K562 (cell line): Measurements from ENCODE around the gene PACRG. TPM values are rescaled to one million over a fixed set of nuclear protein-coding genes. Genes with fewer than 3 reads are reported as not detected.

Experiments
- ATAC-seq: fragments of 200-7000 bp; cut with Tn5 transposase; 3 replicates; pipeline ENCODE4 v1.9.1; 2020; ENCODE audit warnings: moderate library complexity
- BruUV-seq: library from RNA; stranded (reverse); fragments of 400-500 nt; replicated peaks from 2 replicates; lab custom pipeline; 2021; lab: Mats Ljungman, UMichigan
- CTCF ChIA-PET: fragments of 300-600 bp; formaldehyde crosslinking; extraction: SDS; loops from one replicate; lab custom pipeline; 2021; ENCODE audit warnings: low intra/inter-chr PET ratio; lab: Yijun Ruan, JAX
- POLR2A ChIA-PET: fragments of 300-600, 350-650 bp; sonication (Branson Sonifier 250); formaldehyde crosslinking; extraction: SDS; loops from one replicate; lab custom pipeline; 2021; ENCODE audit warnings: antibody characterized with exemption, inconsistent platforms; lab: Yijun Ruan, JAX
- DNase-seq, 4 experiments: peaks; one replicate each; pipeline versions ENCODE4 v3.0.0 to v3.0.0-alpha.2; 2011 to 2018; ENCODE audit warnings: low spot score in 3 of 4, mixed read lengths in 3 of 4; ENCODE audit errors: extremely low read depth in 1 of 4
- FAIRE-seq: peaks from 2 replicates; lab custom pipeline; 2011; peaks lifted over from hg19 to GRCh38; lab: Jason Lieb, UNC
- H2AFZ ChIP-seq: 2 replicates; pipeline ENCODE4 v1.6.0; 2011; ENCODE audit warnings: low read depth, low read length, control low read depth, inconsistent platforms
- H3K27ac ChIP-seq: fragments of 200-600 bp; 3 replicates; pipeline ENCODE4 v1.8.0; 2011; ENCODE audit warnings: low read depth, mild to moderate bottlenecking, control low read depth, inconsistent platforms, low read length, moderate library complexity, mixed read lengths; ENCODE audit errors: extremely low read depth
- H3K27me3 ChIP-seq, 2 experiments: fragments of 300-600 bp in 1 of 2; 2 replicates in 1 of 2; 3 replicates in 1 of 2; pipeline versions ENCODE4 v1.6.0 to v1.8.0; 2011; ENCODE audit warnings: inconsistent platforms in 2 of 2, low read length in 2 of 2, mild to moderate bottlenecking in 1 of 2, mixed read lengths in 1 of 2, moderate library complexity in 1 of 2; ENCODE audit not compliant: control insufficient read depth in 2 of 2, insufficient read depth in 2 of 2
- H3K36me3 ChIP-seq: fragments of 300-600 bp; 3 replicates; pipeline ENCODE4 v1.8.0; 2011; ENCODE audit warnings: mild to moderate bottlenecking, low read length, inconsistent platforms; ENCODE audit not compliant: control insufficient read depth, insufficient read depth
- H3K4me1 ChIP-seq, 2 experiments: fragments of 200-600 bp in 1 of 2; replicated peaks in 1 of 2; 2 replicates in 1 of 2; 3 replicates in 1 of 2; pipeline versions ENCODE4 v1.5.1 to v1.8.0; 2011; ENCODE audit warnings: inconsistent platforms in 2 of 2, low read length in 2 of 2, mild to moderate bottlenecking in 1 of 2, mixed read lengths in 1 of 2, moderate library complexity in 1 of 2; ENCODE audit not compliant: control insufficient read depth in 2 of 2, insufficient read depth in 2 of 2
- H3K4me2 ChIP-seq: 2 replicates; pipeline ENCODE4 v1.6.1; 2011; ENCODE audit warnings: low read length, control low read depth, inconsistent platforms, mixed read lengths; ENCODE audit not compliant: insufficient read depth
- H3K4me3 ChIP-seq: fragments of 200-600 bp; sonication (generic), shearing (Covaris generic); 2 replicates; pipeline ENCODE4 v1.5.1; 2016; ENCODE audit warnings: control low read depth, inconsistent platforms
- H3K79me2 ChIP-seq: fragments of 200-600 bp; 3 replicates; pipeline ENCODE4 v1.8.0; 2011; ENCODE audit warnings: low read length, inconsistent platforms; ENCODE audit not compliant: control insufficient read depth, insufficient read depth
- H3K9ac ChIP-seq, 2 experiments: 2 replicates each; pipeline versions ENCODE4 v1.6.0 to v1.6.1; 2011; ENCODE audit warnings: low read depth in 2 of 2, low read length in 2 of 2, control low read depth in 1 of 2, inconsistent platforms in 1 of 2, mild to moderate bottlenecking in 1 of 2, mixed read lengths in 1 of 2; ENCODE audit not compliant: insufficient read depth in 1 of 2
- H3K9me1 ChIP-seq: one replicate; pipeline ENCODE4 v1.6.0; 2011; ENCODE audit warnings: inconsistent platforms, mild to moderate bottlenecking, low read length, moderate library complexity; ENCODE audit not compliant: control insufficient read depth, insufficient read depth
- H3K9me3 ChIP-seq: replicated peaks from 2 replicates; pipeline ENCODE4 v1.5.1; 2011; ENCODE audit warnings: low read depth, low read length, inconsistent platforms; ENCODE audit not compliant: control insufficient read depth, insufficient read depth
- H4K20me1 ChIP-seq: replicated peaks from 2 replicates; pipeline ENCODE4 v1.6.1; 2011; ENCODE audit warnings: low read length, inconsistent platforms, mixed read lengths; ENCODE audit not compliant: control insufficient read depth, insufficient read depth
- ATF7 ChIP-seq: fragments of 450-650 bp; IDR thresholded peaks from 2 replicates; pipeline ENCODE4 v1.7.1; 2014; ENCODE audit warnings: mild to moderate bottlenecking, moderate library complexity
- BRCA1 ChIP-seq, 2 experiments: fragments of 450-650 bp in 1 of 2; sonication (generic) in 1 of 2; formaldehyde crosslinking in 1 of 2; IDR thresholded peaks; 2 replicates each; pipeline versions ENCODE4 v1.5.0 to v1.6.1; 2017 to 2020; ENCODE audit warnings: mild to moderate bottlenecking in 1 of 2, missing genetic modification reagents in 1 of 2
- CEBPB ChIP-seq: fragments of 450-650 bp; IDR thresholded peaks from 2 replicates; pipeline ENCODE4 v1.6.1; 2016; ENCODE audit warnings: missing genetic modification characterization, missing compliant biosample characterization
- CEBPG ChIP-seq, 3 experiments: fragments of 200-800 bp in 1 of 3; sonication (Bioruptor generic) in 1 of 3; sonication (generic) in 1 of 3; formaldehyde crosslinking in 1 of 3; IDR thresholded peaks in 2 of 3; conservative IDR thresholded peaks in 1 of 3; 2 replicates each; pipeline versions ENCODE4 v1.6.1 to v1.8.0; 2016 to 2022; ENCODE audit warnings: missing compliant biosample characterization in 2 of 3, missing genetic modification characterization in 2 of 3, mild to moderate bottlenecking in 1 of 3, missing genetic modification reagents in 1 of 3
- LARP7 ChIP-seq: fragments of 450-650 bp; IDR thresholded peaks from 2 replicates; pipeline ENCODE4 v1.6.1; 2016
- POLR3A ChIP-seq: IDR thresholded peaks from 2 replicates; pipeline ENCODE4 v1.6.1; 2011; ENCODE audit warnings: borderline replicate concordance, mild to moderate bottlenecking, moderate library complexity; ENCODE audit not compliant: insufficient read length, insufficient read depth; ENCODE audit errors: extremely low read depth
- PPARD ChIP-seq: fragments of 250-450 bp; sonication (Bioruptor Pico); IDR thresholded peaks from 2 replicates; pipeline ENCODE4 v1.8.0; 2022; ENCODE audit warnings: inconsistent platforms, mild to moderate bottlenecking, moderate library complexity
- PRDM10 ChIP-seq: fragments of 450-650 bp; IDR thresholded peaks from 2 replicates; pipeline ENCODE4 v1.6.1; 2018; ENCODE audit not compliant: partially characterized antibody
- RBM22 ChIP-seq: fragments of 200-400 bp; formaldehyde crosslinking; IDR thresholded peaks from 2 replicates; pipeline ENCODE4 v1.6.1; 2018; ENCODE audit warnings: low read length, low read depth; ENCODE audit not compliant: poor library complexity, severe bottlenecking
- TFE3 ChIP-seq: fragments of 450-650 bp; formaldehyde crosslinking; IDR thresholded peaks from 2 replicates; pipeline ENCODE4 v1.4.0; 2020; ENCODE audit warnings: mild to moderate bottlenecking, mixed read lengths
- WGBS: fragments of 100-300 bp; shearing (Covaris generic); methylation state at CpG from one replicate; pipeline ENCODE4 v1.1.6; 2016; ENCODE audit warnings: low coverage, mixed read lengths; ENCODE audit not compliant: insufficient coverage; ENCODE audit errors: missing lambda C conversion rate; 5-methylcytosine and 5-hydroxymethylcytosine counted together
- in situ Hi-C: fragments of 300-500 bp; cut with MboI; formaldehyde crosslinking; loops from 4 replicates; pipeline ENCODE4 v1.15.0; 2018; ENCODE audit warnings: inconsistent platforms, mixed read lengths
- intact Hi-C: fragments of 100-400 bp; cut with micrococcal nuclease; formaldehyde crosslinking; loops from 2 replicates; pipeline ENCODE4 v1.14.2; 2022
- polyA plus RNA-seq, 8 experiments: library from polyadenylated mRNA; depleted of rRNA in 4 of 8; stranded (reverse) in 5 of 8; unstranded in 3 of 8; fragments of >200 nt; fragmentation: Nextera tagmentation in 2 of 8; fragmentation: Illumina TruSeq in 1 of 8; extraction: Ambion mirVana in 2 of 8; extraction: Trizol in 1 of 8; gene quantifications; 2 replicates each; pipeline versions ENCODE4 v1.2.1 to v1.2.3, GENCODE V29; 2011 to 2014; ENCODE audit warnings: inconsistent platforms in 1 of 8, missing spikeins in 1 of 8
- total RNA-seq, 7 experiments: library from RNA; depleted of rRNA in 6 of 7; stranded (reverse); fragments of >200 nt in 6 of 7; fragmentation: Illumina TruSeq in 2 of 7; extraction: Trizol in 2 of 7; gene quantifications; 2 replicates each; pipeline versions ENCODE4 v1.2.1 to v1.2.3, GENCODE V29; 2011 to 2021; ENCODE audit warnings: low replicate concordance in 1 of 7

PACRG gene
- total and polyA plus RNA-seq, 9 of the 15 experiments (the other 6 are each of a cell fraction or from before 2014, with no cell fraction given), result 0.04 TPM; not detected in 8

- BruUV-seq, result no TSS peak
- intact Hi-C loops (no loop called here), in situ Hi-C loops (no loop called here)
- Histone ChIP-seq H3K4me3 (no peak overlapping the region), H4K20me1 (no peaks in the 10 kb centered on the region), H3K9ac (no peak overlapping the region), H3K4me2 (no peak overlapping the region), H3K9me1 (no peaks in the 10 kb centered on the region), H3K27me3 (no peaks in the 10 kb centered on the region), H3K36me3 (no peaks in the 10 kb centered on the region), H3K79me2 (no peaks in the 10 kb centered on the region), H3K4me1 (no peaks in the 10 kb centered on the region), H2AFZ (no peak overlapping the region), H3K9me3 (no peaks in the 10 kb centered on the region), H3K27ac (no peak overlapping the region)
- TF ChIP-seq PRDM10, result no peak
- TF ChIP-seq BRCA1 (IDR thresholded peaks at IDR 0.05), result no peak
- no peak for TF ChIP-seq BRCA1 (CRISPR knock-in tag; IDR thresholded peaks at IDR 0.05)
- TF ChIP-seq CEBPG (CRISPR knock-in tag; IDR thresholded peaks at IDR 0.05), result no peak
- peak in 1 of 2 experiments; percentile 82; a peak in 2 of 4 replicates for TF ChIP-seq CEBPG (tag; conservative IDR thresholded peaks at IDR 0.05 in 1 of 2, IDR thresholded peaks at IDR 0.05 in 1 of 2)
- no peak for TF ChIP-seq PPARD (CRISPR knock-in tag)
- no peak for TF ChIP-seq LARP7
- TF ChIP-seq ATF7, result no peak
- peak; percentile 77 for TF ChIP-seq CEBPB (tag)
- no peak for TF ChIP-seq RBM22
- no peak for TF ChIP-seq TFE3 (CRISPR knock-in tag)
- no peak for TF ChIP-seq POLR3A
- CTCF ChIA-PET, result no interaction called here
- FAIRE-seq, result no peak
- POLR2A ChIA-PET, result interaction anchor here (1.3 kb wide), 1 partner anchor 34 kb away, joined by 4 read pairs; no protein-coding TSS in a partner anchor
- DNase-seq, result no peak
- no peak for ATAC-seq
- 0% methylated on average over 2 of the region's 2 CpGs for WGBS
Measured at GRCh38 chr6:163057260-163057659, 329.5 kb downstream of the PACRG start.
